Esophagus squamous epithelium (tissue), 5 donors: Measurements from ENCODE around the gene GIN1. TPM values are rescaled to one million over a fixed set of nuclear protein-coding genes. Genes with fewer than 3 reads are reported as not detected.

Experiments used
- DNase-seq: peaks from one replicate; lab custom pipeline; 2025; lab: John Stamatoyannopoulos, UW
- H3K27ac ChIP-seq, 4 donors: fragments of 200-600 bp; sonication (generic); one replicate each; pipeline ENCODE4 v1.5.1; 2016 to 2019; ENCODE audit warnings: mild to moderate bottlenecking in 1 of 4
- H3K27me3 ChIP-seq, 4 donors: fragments of 200-600 bp; sonication (generic); 1 replicate in 3 of 4; 2 replicates in 1 of 4; pipeline versions ENCODE4 v1.5.1 to v1.6.0; 2017 to 2021; ENCODE audit warnings: antibody characterized with exemption in 1 of 4
- H3K36me3 ChIP-seq, 3 donors: fragments of 200-600 bp; sonication (generic); one replicate each; pipeline ENCODE4 v1.5.1; 2016 to 2019
- H3K4me1 ChIP-seq, 3 donors: fragments of 200-600 bp; sonication (generic); one replicate each; pipeline ENCODE4 v1.5.1; 2017 to 2019
- H3K4me3 ChIP-seq, 4 donors: fragments of 200-600 bp; sonication (generic); 1 replicate in 3 of 4; 2 replicates in 1 of 4; pipeline ENCODE4 v1.5.1; 2016 to 2019; ENCODE audit warnings: mild to moderate bottlenecking in 2 of 4, moderate library complexity in 1 of 4
- H3K9me3 ChIP-seq, 3 donors: fragments of 200-600 bp; sonication (generic); one replicate each; pipeline ENCODE4 v1.5.1; 2016 to 2019
- POLR2A ChIP-seq, 4 donors: fragments of 450-650 bp; IDR thresholded peaks; one replicate each; pipeline ENCODE4 v1.6.1; 2017; ENCODE audit warnings: antibody characterized with exemption in 4 of 4, mild to moderate bottlenecking in 4 of 4, moderate library complexity in 3 of 4
- WGBS, 2 donors: methylation state at CpG; one replicate each; pipeline ENCODE4 v1.1.5; 2018; 5-methylcytosine and 5-hydroxymethylcytosine counted together
- intact Hi-C: fragments of 100-400 bp; cut with DNase I; formaldehyde crosslinking; loops from one replicate; pipeline ENCODE4 v1.15.0; 2022
- total RNA-seq, 4 donors: library from RNA; depleted of rRNA; stranded (reverse); fragments of >200 nt; gene quantifications; one replicate each; pipeline ENCODE4 v1.1.0, GENCODE V29; 2016
- TF ChIP-seq, protein P1 (sequence below), 6 experiments: fragments of 450-650 bp in 4 of 6; fragments of 200-600 bp in 2 of 6; sonication (generic) in 2 of 6; IDR thresholded peaks; one replicate each; pipeline ENCODE4 v1.5.1; 2016 to 2019; ENCODE audit warnings: antibody characterized with exemption in 6 of 6, mild to moderate bottlenecking in 4 of 6, moderate library complexity in 4 of 6
- donor health status: DM: yes; HTN: yes; CAD: no.

Gene GIN1
- total RNA-seq, 4 donors from 2014 or later = 1.5 to 6.8 (median 3.7) TPM

DNA sequence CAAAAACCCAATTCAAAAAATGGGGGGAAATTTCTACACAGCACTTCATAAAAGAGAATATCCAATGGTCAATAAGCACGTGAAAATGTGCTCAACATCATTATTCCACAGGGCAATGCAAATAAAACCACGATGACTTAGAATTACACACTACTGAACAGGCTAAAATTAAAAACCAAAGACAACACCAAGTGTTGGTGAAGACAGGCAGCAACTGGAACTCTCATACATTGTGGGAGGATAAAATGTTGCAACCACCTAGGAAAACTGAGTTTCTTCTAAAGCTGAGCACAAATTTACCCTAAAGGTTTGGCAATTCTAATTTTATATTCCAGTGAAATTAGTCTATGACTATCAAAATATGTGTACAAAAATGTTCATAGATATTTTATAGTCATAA is 9.5 kb downstream of the GIN1 start:
- H3K36me3 ChIP-seq = no peaks in the 10 kb centered on the region
- intact Hi-C loops = no loop called here
- H3K9me3 ChIP-seq = no peaks in the 10 kb centered on the region
- no peak for TF ChIP-seq POLR2A (IDR thresholded peaks at IDR 0.05)
- TF ChIP-seq, protein P1, sequence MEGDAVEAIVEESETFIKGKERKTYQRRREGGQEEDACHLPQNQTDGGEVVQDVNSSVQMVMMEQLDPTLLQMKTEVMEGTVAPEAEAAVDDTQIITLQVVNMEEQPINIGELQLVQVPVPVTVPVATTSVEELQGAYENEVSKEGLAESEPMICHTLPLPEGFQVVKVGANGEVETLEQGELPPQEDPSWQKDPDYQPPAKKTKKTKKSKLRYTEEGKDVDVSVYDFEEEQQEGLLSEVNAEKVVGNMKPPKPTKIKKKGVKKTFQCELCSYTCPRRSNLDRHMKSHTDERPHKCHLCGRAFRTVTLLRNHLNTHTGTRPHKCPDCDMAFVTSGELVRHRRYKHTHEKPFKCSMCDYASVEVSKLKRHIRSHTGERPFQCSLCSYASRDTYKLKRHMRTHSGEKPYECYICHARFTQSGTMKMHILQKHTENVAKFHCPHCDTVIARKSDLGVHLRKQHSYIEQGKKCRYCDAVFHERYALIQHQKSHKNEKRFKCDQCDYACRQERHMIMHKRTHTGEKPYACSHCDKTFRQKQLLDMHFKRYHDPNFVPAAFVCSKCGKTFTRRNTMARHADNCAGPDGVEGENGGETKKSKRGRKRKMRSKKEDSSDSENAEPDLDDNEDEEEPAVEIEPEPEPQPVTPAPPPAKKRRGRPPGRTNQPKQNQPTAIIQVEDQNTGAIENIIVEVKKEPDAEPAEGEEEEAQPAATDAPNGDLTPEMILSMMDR (IDR thresholded peaks at IDR 0.05) = no peak
- H3K27ac ChIP-seq = no peak overlapping the region
- WGBS, 2 donors = 95 to 96% methylated on average over 2 of the region's 2 CpGs
- H3K4me3 ChIP-seq = no peak overlapping the region
- no peaks in the 10 kb centered on the region for H3K4me1 ChIP-seq
- no peaks in the 10 kb centered on the region for H3K27me3 ChIP-seq
- DNase-seq = no peak

DNA sequence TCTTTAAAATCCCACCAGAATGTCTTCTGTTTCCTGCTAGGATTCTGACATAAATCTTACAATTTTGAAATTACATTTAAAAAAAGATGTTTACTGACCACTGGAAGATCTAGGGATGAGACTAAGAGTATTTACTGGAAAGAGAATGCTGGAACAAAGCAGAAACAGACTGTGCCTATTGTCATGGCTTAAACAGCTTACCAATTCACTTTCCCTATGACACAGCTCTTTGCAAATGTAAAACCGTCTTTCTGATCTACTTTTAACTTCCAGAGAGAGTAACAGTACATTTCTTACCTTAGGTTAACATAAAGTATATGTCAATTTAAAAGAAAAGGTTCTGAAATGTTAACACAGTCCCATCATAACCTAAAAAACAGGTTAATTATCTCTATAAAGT is 10.7 kb downstream of the GIN1 start:
- Histone ChIP-seq H3K4me3 (no peak overlapping the region), H3K27ac (no peak overlapping the region), H3K36me3 (no peaks in the 10 kb centered on the region), H3K4me1 (no peaks in the 10 kb centered on the region), H3K9me3 (no peaks in the 10 kb centered on the region), H3K27me3 (no peaks in the 10 kb centered on the region)
- no peak for DNase-seq
- intact Hi-C loops = no loop called here
- TF ChIP-seq POLR2A (IDR thresholded peaks at IDR 0.05) = no peak
- TF ChIP-seq, protein P1 (IDR thresholded peaks at IDR 0.05) = no peak
- 70 to 75% methylated on average over 1 of the region's 1 CpG for WGBS, 2 donors

DNA sequence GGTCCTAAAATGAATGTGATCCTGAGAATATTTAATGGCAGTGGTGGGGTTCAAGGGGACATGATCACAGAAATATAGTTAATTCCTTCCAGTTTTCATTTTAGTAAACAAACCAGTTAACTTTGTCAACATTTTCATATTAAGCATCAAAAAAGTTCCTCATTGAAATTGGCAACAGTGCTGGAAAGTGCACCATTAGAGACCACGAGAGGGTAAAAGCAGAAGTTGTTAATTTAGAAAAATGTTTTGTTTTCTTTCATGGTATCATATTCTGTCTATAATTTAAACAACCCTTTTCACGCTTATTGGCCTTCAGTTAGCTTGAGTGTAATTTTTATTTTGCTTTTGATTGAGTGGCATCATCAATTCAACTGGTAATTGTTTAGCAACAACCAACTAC is 11.9 kb downstream of the GIN1 start:
- H3K4me1 ChIP-seq = no peaks in the 10 kb centered on the region
- H3K27ac ChIP-seq = no peak overlapping the region
- no peak for TF ChIP-seq POLR2A (IDR thresholded peaks at IDR 0.05)
- TF ChIP-seq, protein P1 (IDR thresholded peaks at IDR 0.05) = no peak
- intact Hi-C loops = no loop called here
- WGBS, 2 donors = 64 to 86% methylated on average over 2 of the region's 2 CpGs
- H3K4me3 ChIP-seq = no peak overlapping the region
- no peaks in the 10 kb centered on the region for H3K9me3 ChIP-seq
- H3K36me3 ChIP-seq = peaks cover 0 to 12% (median 0%) of the 10 kb centered on the region in 3 donors
- DNase-seq = no peak
- H3K27me3 ChIP-seq = no peaks in the 10 kb centered on the region

DNA sequence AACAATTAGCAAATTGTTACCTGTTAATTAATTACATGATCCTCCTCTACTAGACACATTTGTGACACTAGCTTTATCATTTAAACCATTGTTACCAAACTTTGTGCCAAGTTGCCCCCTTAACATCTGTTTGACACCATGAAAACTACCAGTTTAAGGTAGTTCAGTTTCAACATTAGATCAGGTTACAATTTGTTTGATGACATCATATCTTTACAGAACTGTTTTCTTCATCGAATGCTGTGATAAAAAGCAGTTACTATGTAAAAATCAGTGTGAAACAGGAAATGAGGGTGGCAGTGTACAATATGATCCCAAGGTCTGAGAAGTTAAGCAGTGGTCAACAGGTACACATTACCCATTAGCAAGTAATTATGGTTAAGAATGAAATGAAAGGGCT is 17.7 kb downstream of the GIN1 start:
- TF ChIP-seq, protein P1 (IDR thresholded peaks at IDR 0.05) = no peak
- TF ChIP-seq POLR2A (IDR thresholded peaks at IDR 0.05) = no peak
- intact Hi-C loops = no loop called here
- Histone ChIP-seq H3K4me1 (no peaks in the 10 kb centered on the region), H3K4me3 (no peak overlapping the region), H3K27me3 (no peaks in the 10 kb centered on the region), H3K9me3 (no peaks in the 10 kb centered on the region), H3K27ac (no peak overlapping the region), H3K36me3 (peaks cover 0 to 42% (median 4%) of the 10 kb centered on the region in 3 donors)
- no peak for DNase-seq
- 91 to 92% methylated on average over 1 of the region's 1 CpG for WGBS, 2 donors

DNA sequence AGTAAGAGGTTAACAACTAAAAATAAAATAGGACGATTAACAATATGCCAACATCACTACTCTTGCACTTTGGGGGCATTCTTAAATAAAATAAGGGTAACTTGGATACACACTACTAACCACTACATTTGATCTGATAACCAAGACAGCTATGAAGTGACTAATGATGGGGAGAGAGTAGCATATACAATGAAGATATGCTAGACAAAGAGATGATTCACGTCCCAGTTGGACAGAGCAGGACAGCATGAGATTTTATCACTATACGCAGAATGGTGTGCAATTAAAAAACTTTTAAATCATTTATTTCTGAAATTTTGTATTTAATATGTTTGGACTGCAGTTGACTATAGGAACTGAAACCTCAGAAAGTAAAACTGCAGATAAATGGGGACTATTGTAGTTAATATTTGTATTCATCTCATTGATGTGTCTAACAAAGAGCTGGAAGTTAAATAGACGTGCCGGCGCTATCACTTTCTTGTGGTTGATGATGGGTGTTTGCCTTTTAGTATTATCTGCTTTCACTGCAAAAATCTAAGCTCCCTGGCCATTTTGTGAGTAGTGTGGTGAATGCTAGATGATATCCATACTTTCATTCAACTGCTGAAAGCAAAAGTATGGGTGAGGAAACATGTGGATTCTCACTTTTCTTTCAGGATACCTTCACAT is 18.7 kb downstream of the GIN1 start:
- peaks cover 0 to 51% (median 4%) of the 10 kb centered on the region in 3 donors for H3K36me3 ChIP-seq
- 81 to 94% methylated on average over 6 of the region's 6 CpGs for WGBS, 2 donors

More for the DNA sequence above, 18.7 kb downstream of the GIN1 start:
- no peaks in the 10 kb centered on the region for H3K27me3 ChIP-seq
- no peaks in the 10 kb centered on the region for H3K9me3 ChIP-seq
- no peak overlapping the region for H3K4me3 ChIP-seq
- no peak overlapping the region for H3K27ac ChIP-seq
- H3K4me1 ChIP-seq = no peaks in the 10 kb centered on the region
- DNase-seq = no peak
- no peak for TF ChIP-seq POLR2A (IDR thresholded peaks at IDR 0.05)
- TF ChIP-seq, protein P1 (IDR thresholded peaks at IDR 0.05) = no peak
- intact Hi-C loops = no loop called here
